Raji (cell line): ENCODE data around the gene GPANK1.

ENCODE experiments used
- POLR2A ChIP-seq: IDR thresholded peaks from 2 replicates; pipeline ENCODE4 v1.6.1; 2011; ENCODE audit warnings: low read depth, low read length, control low read depth; ENCODE audit not compliant: insufficient read depth

The GPANK1 gene

GRCh38 chr6:31664790-31665500 lies at the start of gene GPANK1:
TSS of gene GPANK1 (minus strand) at chr6:31664997. CDS start at chr6:31664478, 519 bp downstream.
- peak; percentile 77 for TF ChIP-seq POLR2A

GRCh38 chr6:31713991-31714684 lies 49.3 kb upstream of the GPANK1 start:
- no peak for TF ChIP-seq POLR2A

- no peak for TF ChIP-seq POLR2A
Observed at GRCh38 chr6:31713465-31713864, 48.7 kb upstream of the GPANK1 start.

- TF ChIP-seq POLR2A: no peak
Observed at GRCh38 chr6:31712296-31712695, 47.5 kb upstream of the GPANK1 start.

GRCh38 chr6:31711233-31711632 lies 46.4 kb upstream of the GPANK1 start:
- TF ChIP-seq POLR2A: no peak

- TF ChIP-seq POLR2A: no peak
Observed at GRCh38 chr6:31710523-31711219, 45.9 kb upstream of the GPANK1 start.

GRCh38 chr6:31708224-31708623 lies 43.4 kb upstream of the GPANK1 start:
- no peak for TF ChIP-seq POLR2A

GRCh38 chr6:31707701-31708100 lies 42.9 kb upstream of the GPANK1 start:
- no peak for TF ChIP-seq POLR2A

GRCh38 chr6:31706599-31706998 lies 41.8 kb upstream of the GPANK1 start, which contains the start of gene LY6G6F:
TSS of gene LY6G6F (plus strand) at chr6:31706866. CDS start at chr6:31706907, 41 bp downstream.
- TF ChIP-seq POLR2A: no peak

- TF ChIP-seq POLR2A: no peak
Observed at GRCh38 chr6:31705931-31706330, 41.1 kb upstream of the GPANK1 start.

- peak; percentile 87 for TF ChIP-seq POLR2A
Observed at GRCh38 chr6:31702819-31703716, 38.3 kb upstream of the GPANK1 start, which contains the start of gene ABHD16A. TSS of gene ABHD16A (minus strand) at chr6:31703324. CDS start at chr6:31703281, 43 bp downstream.

- no peak for TF ChIP-seq POLR2A
Observed at GRCh38 chr6:31702405-31702818, 37.6 kb upstream of the GPANK1 start.

- TF ChIP-seq POLR2A: no peak
Observed at GRCh38 chr6:31701666-31702404, 37.0 kb upstream of the GPANK1 start.
